Caco-2 (cell line): ENCODE data around the gene KIF3A. TPM values are rescaled to one million over a fixed set of nuclear protein-coding genes. Genes with fewer than 3 reads are reported as not detected.
A peak's percentile ranks its signal among the peaks of the same experiment; 100 is the strongest.

Experiments
- Bru-seq: library from RNA; stranded (reverse); fragments of 400-500 nt; gene quantifications from one replicate; lab custom pipeline; 2021; lab: Mats Ljungman, UMichigan
- BruChase-seq, 2 experiments: library from RNA; stranded (reverse); fragments of 400-500 nt; gene quantifications; one replicate each; lab custom pipeline; 2021; lab: Mats Ljungman, UMichigan
- BruUV-seq: library from RNA; stranded (reverse); fragments of 400-500 nt; replicated peaks from 2 replicates; lab custom pipeline; 2021; lab: Mats Ljungman, UMichigan
- CTCF ChIA-PET: fragments of 300-600 bp; sonication (Branson Sonifier 250); formaldehyde crosslinking; loops from one replicate; lab custom pipeline; 2022; ENCODE audit warnings: antibody characterized with exemption; lab: Charles Lee
- POLR2A ChIA-PET: fragments of 300-600 bp; sonication (Branson Sonifier 250); formaldehyde crosslinking; loops from one replicate; lab custom pipeline; 2022; ENCODE audit warnings: antibody characterized with exemption; lab: Charles Lee
- DNase-seq, 2 experiments: peaks; one replicate each; pipeline versions ENCODE4 v3.0.0 to v3.0.0-alpha.2; 2020 to 2022
- H3K27me3 ChIP-seq: replicated peaks from 2 replicates; pipeline ENCODE4 v1.6.0; 2011; ENCODE audit warnings: low read length; ENCODE audit not compliant: control insufficient read depth, insufficient read depth
- H3K36me3 ChIP-seq: 2 replicates; pipeline ENCODE4 v1.5.1; 2011; ENCODE audit warnings: low read length; ENCODE audit not compliant: control insufficient read depth, insufficient read depth
- H3K4me1 ChIP-seq: fragments of 250-450 bp; sonication (Bioruptor Pico); 2 replicates; pipeline ENCODE4 v1.5.1; 2020; ENCODE audit warnings: mild to moderate bottlenecking
- H3K4me3 ChIP-seq: 2 replicates; pipeline ENCODE4 v1.5.1; 2011; ENCODE audit warnings: low read depth, mild to moderate bottlenecking, control low read depth, low read length
- H3K9me3 ChIP-seq: fragments of 250-450 bp; sonication (Bioruptor Pico); 2 replicates; pipeline ENCODE4 v1.5.1; 2020; ENCODE audit warnings: mild to moderate bottlenecking, moderate library complexity
- H3K27ac Mint-ChIP-seq: one replicate; pipeline ENCODE4 v1.8.0; 2022; ENCODE audit warnings: mixed read lengths; ENCODE audit not compliant: unreplicated experiment
- H3K27me3 Mint-ChIP-seq: one replicate; pipeline ENCODE4 v1.8.0; 2022; ENCODE audit warnings: mixed read lengths; ENCODE audit not compliant: insufficient read depth, unreplicated experiment
- H3K36me3 Mint-ChIP-seq: one replicate; pipeline ENCODE4 v1.8.0; 2022; ENCODE audit warnings: mild to moderate bottlenecking, mixed read lengths; ENCODE audit not compliant: insufficient read depth, unreplicated experiment
- H3K4me1 Mint-ChIP-seq: one replicate; pipeline ENCODE4 v1.8.0; 2022; ENCODE audit warnings: low read depth, mixed read lengths; ENCODE audit not compliant: unreplicated experiment
- H3K4me3 Mint-ChIP-seq: one replicate; pipeline ENCODE4 v1.8.0; 2022; ENCODE audit warnings: mild to moderate bottlenecking, moderate library complexity, mixed read lengths; ENCODE audit not compliant: unreplicated experiment
- H3K9me3 Mint-ChIP-seq: one replicate; pipeline ENCODE4 v1.8.0; 2022; ENCODE audit warnings: mixed read lengths; ENCODE audit not compliant: unreplicated experiment
- CTCF ChIP-seq, 2 experiments: fragments of 200-600 bp in 1 of 2; IDR thresholded peaks; 1 replicate in 1 of 2; 2 replicates in 1 of 2; pipeline versions ENCODE4 v1.5.1 to v1.8.0; 2011 to 2022; ENCODE audit warnings: antibody characterized with exemption in 1 of 2, control low read depth in 1 of 2, inconsistent platforms in 1 of 2, low read depth in 1 of 2, low read length in 1 of 2, mild to moderate bottlenecking in 1 of 2, moderate library complexity in 1 of 2; ENCODE audit not compliant: insufficient read depth in 1 of 2, severe bottlenecking in 1 of 2, unreplicated experiment in 1 of 2
- intact Hi-C: fragments of 100-400 bp; cut with micrococcal nuclease; formaldehyde crosslinking; loops from one replicate; pipeline ENCODE4 v1.10.0; 2022; ENCODE audit not compliant: unreplicated experiment
- long read RNA-seq: library from polyadenylated mRNA; stranded (forward); transcript quantifications from one replicate; pipeline ENCODE4 v2.0.0, GENCODE V29; 2022
- total RNA-seq: library from RNA; stranded (reverse); gene quantifications from 2 replicates; pipeline ENCODE4 v1.2.3, GENCODE V29; 2022

The KIF3A gene
- total RNA-seq (12.7 and 15.3 TPM in 2 replicates), Bru-seq, nascent RNA (percentile 68 among the genes with signal in this experiment), BruChase-seq, experiment 1, labeled RNA remaining after a 2-hour chase (percentile 80 among the genes with signal in this experiment), BruChase-seq, experiment 2, labeled RNA remaining after a 6-hour chase (percentile 80 among the genes with signal in this experiment)
- long read RNA-seq, full-length matches to known transcripts: 3 of 7 reads
- long read RNA-seq, partial matches to known transcripts: 2 of 7 reads
- long read RNA-seq, other reads (novel, unspliced or antisense): 2 of 7 reads

GRCh38 chr5:132736853-132737833 is at the start of gene KIF3A:
KIF3A (minus strand) TSS chr5:132737546; CDS start chr5:132737419, 127 bp downstream.
- POLR2A ChIA-PET: no interaction called here
- peaks cover 10% of the 10 kb centered on the region for H3K36me3 Mint-ChIP-seq
- H3K27me3 Mint-ChIP-seq: no peaks in the 10 kb centered on the region

GRCh38 chr5:132787076-132787475 is 49.7 kb upstream of the KIF3A start:
- no peaks in the 10 kb centered on the region for H3K27me3 ChIP-seq
- H3K4me3 ChIP-seq: no peak overlapping the region
- ChIA-PET CTCF (no interaction called here), POLR2A (no interaction called here)
- no peak for DNase-seq
- Mint-ChIP-seq H3K36me3 (no peaks in the 10 kb centered on the region), H3K27me3 (no peaks in the 10 kb centered on the region), H3K9me3 (no peaks in the 10 kb centered on the region), H3K27ac (no peak overlapping the region), H3K4me3 (no peak overlapping the region), H3K4me1 (peaks cover 7% of the 10 kb centered on the region)
- intact Hi-C loops: no loop called here
- TF ChIP-seq CTCF (IDR thresholded peaks at IDR 0.05; ENCODE audit: insufficient read depth in 1 of 2, low read depth in 1 of 2, low read length in 1 of 2, severe bottlenecking in 1 of 2, unreplicated experiment in 1 of 2): no peak
- 0 out of 2 replicates have a peak, but pooled peaks cover 10% of the 10 kb centered on the region for H3K4me1 ChIP-seq
- no peaks in the 10 kb centered on the region; the same call in 1 of the 2 replicates for H3K36me3 ChIP-seq
- no peaks in the 10 kb centered on the region for H3K9me3 ChIP-seq
- BruUV-seq: no TSS peak

More at GRCh38 chr5:132736853-132737833, at the start of gene KIF3A:
- Histone ChIP-seq H3K36me3 (no peaks in the 10 kb centered on the region), H3K27me3 (no peaks in the 10 kb centered on the region), H3K9me3 (no peaks in the 10 kb centered on the region), H3K4me3 (peak within 1 kb of the TSS; percentile 95), H3K4me1 (peaks cover 4% of the 10 kb centered on the region; the same call in 1 of the 2 replicates)
- no peak for TF ChIP-seq CTCF (IDR thresholded peaks at IDR 0.05; ENCODE audit: insufficient read depth in 1 of 2, low read depth in 1 of 2, low read length in 1 of 2, severe bottlenecking in 1 of 2, unreplicated experiment in 1 of 2)
- intact Hi-C loops: no loop called here
- Mint-ChIP-seq H3K4me1 (peaks cover 9% of the 10 kb centered on the region), H3K9me3 (no peaks in the 10 kb centered on the region), H3K27ac (peak within 1 kb of the TSS; percentile 71), H3K4me3 (peak within 1 kb of the TSS; percentile 88)
- peak; percentile 97 for DNase-seq
- CTCF ChIA-PET: interaction anchor here (0.9 to 1.8 kb wide), 7 partner anchors 18 to 210 kb away, joined by 3 to 7 read pairs (median 4); partner anchors contain the start of gene GDF9
- BruUV-seq: no TSS peak

DNA sequence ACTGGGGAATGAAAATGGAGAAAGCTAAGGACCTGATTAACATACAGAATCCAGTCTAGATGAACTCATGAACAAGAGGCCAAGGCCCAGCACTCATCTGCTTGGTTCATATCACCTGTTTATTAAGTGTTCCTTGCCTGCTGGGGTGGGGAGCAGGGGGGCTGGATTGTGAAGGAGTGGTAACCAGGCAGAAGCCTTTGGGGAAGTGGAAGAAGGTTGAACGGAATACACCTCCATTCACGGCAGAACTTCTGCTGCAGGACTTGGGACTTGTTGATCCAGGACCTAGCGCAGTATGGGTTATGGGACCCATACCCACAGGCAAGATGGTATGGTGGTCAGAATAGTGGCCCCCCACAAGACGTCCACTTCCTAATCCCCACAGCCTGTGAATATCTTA is 48.5 kb upstream of the KIF3A start:
- Mint-ChIP-seq H3K4me1 (peaks cover 7% of the 10 kb centered on the region), H3K36me3 (no peaks in the 10 kb centered on the region), H3K9me3 (no peaks in the 10 kb centered on the region), H3K27ac (no peak overlapping the region), H3K27me3 (peaks cover 5% of the 10 kb centered on the region), H3K4me3 (no peak overlapping the region)
- BruUV-seq: no TSS peak
- 0 out of 2 replicates have a peak, but pooled peaks cover 10% of the 10 kb centered on the region for H3K4me1 ChIP-seq
- ChIA-PET POLR2A (no interaction called here), CTCF (no interaction called here)
- H3K9me3 ChIP-seq: no peaks in the 10 kb centered on the region
- TF ChIP-seq CTCF (IDR thresholded peaks at IDR 0.05; ENCODE audit: insufficient read depth in 1 of 2, low read depth in 1 of 2, low read length in 1 of 2, severe bottlenecking in 1 of 2, unreplicated experiment in 1 of 2): no peak
- no peak overlapping the region for H3K4me3 ChIP-seq
- no peaks in the 10 kb centered on the region; the same call in 1 of the 2 replicates for H3K36me3 ChIP-seq
- H3K27me3 ChIP-seq: no peaks in the 10 kb centered on the region
- DNase-seq: no peak
- intact Hi-C loops: no loop called here
